ENCODE results near the gene LIPE. TPM values are rescaled to one million over a fixed set of nuclear protein-coding genes. Genes with fewer than 3 reads are reported as not detected.

Gene LIPE
- total RNA-seq, 1 donor from 2014 or later: 1.5 TPM

- no peak for DNase-seq (ENCODE audit: low read depth)
These were observed 38.2 kb downstream of the LIPE start for GRCh38 chr19:42388851-42389489.

DNA sequence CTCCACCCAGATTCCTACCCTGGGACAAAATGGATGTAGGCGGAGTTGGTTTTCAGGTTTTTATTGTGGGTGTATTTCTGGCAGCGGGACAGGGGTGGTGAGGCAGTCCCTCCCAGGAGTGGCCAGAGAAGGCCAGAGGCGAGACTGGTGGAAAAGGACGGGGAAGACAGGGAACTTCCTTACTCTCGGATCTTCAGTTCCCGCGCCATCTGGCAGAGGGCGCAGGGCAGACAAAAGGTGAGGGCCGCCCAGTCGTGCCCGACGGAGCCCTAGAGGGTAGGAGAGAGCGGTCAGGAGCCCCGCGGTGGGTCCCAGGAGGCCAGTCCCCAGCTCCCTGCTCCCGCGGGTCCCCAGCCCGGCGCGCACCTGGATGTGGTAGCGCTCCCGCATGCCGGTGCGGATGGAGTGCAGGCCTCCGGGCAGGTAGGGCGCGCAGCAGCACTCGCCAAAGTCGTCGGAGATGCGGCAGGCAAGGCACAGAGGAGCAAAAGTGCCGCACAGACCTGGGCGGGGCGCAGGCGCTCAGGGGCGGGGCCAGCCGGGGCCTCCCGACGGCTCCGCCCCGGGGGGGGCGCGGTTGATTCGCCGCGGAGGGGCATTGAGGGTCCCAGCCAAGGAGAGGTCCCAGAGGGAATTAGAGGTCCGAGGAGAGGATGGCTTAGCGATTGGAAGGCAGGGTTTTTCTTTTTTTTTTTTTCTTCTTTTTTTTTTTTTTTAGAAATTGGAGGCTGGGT, 40.0 kb downstream of the LIPE start:
- peak; percentile 59 for DNase-seq (ENCODE audit: low read depth)

- DNase-seq (ENCODE audit: low read depth): no peak
These were observed 47.0 kb downstream of the LIPE start for GRCh38 chr19:42380155-42380554.

- no peak for DNase-seq (ENCODE audit: low read depth)
These were observed 48.7 kb downstream of the LIPE start for GRCh38 chr19:42378225-42379215.

GRCh38 chr19:42376177-42376555, 51.0 kb downstream of the LIPE start:
- no peak for DNase-seq (ENCODE audit: low read depth)

DNA sequence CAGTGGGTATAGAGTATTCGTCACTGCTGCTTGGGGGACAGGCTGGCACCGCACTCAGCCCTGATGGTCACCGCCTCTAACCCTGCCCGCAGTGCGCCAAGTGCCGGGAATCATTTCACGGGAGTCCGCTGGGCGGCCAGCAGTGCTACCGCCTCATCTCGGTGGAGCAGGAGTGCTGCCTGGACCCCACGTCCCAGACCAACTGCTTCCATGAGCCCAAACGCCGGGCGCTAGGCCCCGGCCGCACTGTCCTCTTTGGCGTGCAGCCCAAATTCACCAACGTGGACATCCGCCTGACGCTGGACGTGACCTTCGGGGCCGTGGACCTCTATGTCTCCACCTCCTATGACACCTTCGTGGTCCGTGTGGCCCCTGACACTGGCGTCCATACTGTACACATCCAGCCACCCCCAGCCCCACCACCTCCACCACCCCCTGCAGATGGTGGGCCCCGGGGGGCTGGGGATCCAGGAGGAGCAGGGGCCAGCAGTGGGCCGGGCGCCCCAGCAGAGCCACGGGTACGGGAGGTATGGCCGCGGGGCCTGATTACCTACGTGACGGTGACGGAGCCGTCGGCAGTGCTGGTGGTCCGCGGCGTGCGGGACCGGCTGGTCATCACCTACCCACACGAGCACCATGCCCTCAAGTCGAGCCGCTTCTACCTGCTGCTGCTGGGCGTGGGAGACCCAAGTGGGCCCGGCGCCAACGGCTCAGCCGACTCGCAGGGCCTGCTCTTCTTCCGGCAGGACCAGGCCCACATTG, 51.6 kb downstream of the LIPE start:
- DNase-seq (ENCODE audit: low read depth): no peak

- DNase-seq (ENCODE audit: low read depth): no peak
These were observed 52.3 kb downstream of the LIPE start for GRCh38 chr19:42374826-42375376.

- no peak for DNase-seq (ENCODE audit: low read depth)
These were observed 56.5 kb downstream of the LIPE start for GRCh38 chr19:42370626-42371175.

DNA sequence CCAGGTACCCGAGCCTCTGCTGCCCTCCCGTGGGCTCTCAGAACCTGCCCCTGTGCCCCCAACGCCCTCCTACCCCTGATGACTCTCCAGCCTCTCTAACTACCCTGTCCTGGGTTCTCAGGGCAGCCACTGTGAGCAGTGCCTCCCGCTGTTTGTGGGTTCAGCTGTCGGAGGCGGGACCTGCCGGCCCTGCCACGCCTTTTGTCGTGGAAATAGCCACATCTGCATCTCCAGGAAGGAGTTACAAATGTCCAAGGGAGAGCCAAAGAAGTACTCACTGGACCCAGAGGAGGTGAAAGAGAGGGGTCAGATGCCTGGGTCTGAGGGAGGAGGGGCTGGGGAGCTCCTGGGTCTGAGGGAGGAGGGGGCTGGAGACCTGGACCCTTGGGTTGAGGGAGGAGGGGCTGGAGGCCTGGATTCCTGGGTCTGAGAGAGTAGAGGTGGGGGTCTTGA, 57.1 kb downstream of the LIPE start:
- DNase-seq (ENCODE audit: low read depth): peak; percentile 74

DNA sequence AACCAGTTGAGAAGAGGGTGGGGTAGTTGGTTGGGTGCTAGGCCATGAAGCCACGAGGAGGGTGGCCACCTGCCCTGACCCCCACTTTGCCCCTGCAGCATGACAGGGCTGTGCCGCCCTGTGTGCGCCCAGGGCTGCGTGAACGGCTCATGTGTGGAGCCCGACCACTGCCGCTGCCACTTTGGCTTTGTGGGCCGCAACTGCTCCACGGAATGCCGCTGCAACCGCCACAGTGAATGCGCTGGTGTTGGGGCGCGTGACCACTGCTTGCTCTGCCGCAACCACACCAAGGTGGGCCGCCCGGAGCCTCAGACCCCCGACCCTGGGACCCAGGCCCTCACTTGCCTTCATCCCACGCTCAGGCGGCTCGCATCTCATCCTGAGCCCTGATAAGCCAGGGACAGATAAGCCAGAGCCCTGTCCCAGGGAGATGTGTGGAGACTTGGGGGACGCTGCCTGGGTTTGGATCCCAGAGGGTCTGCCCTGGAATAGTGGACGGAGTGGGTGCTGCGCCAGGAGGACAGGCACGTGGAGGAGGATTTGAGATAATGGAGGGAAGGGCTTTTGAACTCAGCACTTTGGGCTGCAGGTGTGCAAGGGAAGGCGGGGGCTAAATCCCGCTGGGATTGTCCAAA, 57.6 kb downstream of the LIPE start:
- no peak for DNase-seq (ENCODE audit: low read depth)

DNA sequence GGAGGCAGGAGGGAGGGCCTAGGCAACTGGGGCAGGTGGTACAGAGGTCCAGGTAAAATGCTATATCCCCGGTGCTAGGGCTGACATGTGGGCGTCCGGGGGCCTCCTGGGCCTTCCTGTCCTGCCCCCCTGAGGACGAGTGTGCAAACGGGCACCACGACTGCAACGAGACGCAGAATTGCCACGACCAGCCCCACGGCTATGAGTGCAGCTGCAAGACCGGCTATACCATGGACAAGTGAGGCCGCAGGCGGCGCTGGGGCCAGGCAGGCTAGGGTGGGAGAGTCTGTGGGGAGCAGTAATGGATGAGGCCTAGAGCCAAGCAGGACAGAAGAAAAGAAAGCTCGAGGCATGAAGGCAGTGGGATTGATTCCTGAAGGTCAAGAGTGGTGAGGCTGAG, 58.4 kb downstream of the LIPE start:
- DNase-seq (ENCODE audit: low read depth): no peak

DNA sequence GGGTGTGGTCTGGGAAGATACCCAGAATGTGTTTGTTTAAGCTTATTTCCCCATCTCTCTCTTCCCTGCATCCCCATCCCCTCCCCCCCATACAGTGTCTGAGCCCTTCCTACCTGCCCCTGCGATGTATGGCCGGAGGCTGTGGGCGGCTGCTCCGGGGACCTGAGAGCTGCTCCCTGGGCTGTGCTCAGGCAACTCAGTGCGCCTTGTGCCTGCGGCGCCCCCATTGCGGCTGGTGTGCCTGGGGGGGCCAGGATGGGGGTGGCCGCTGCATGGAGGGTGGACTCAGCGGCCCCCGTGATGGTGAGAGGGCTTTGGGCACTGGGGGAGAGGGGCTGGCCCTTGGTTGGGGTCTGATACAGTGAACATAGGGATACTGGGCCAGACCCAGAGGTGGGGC, 58.8 kb downstream of the LIPE start:
- no peak for DNase-seq (ENCODE audit: low read depth)

- no peak for DNase-seq (ENCODE audit: low read depth)
These were observed 59.3 kb downstream of the LIPE start for GRCh38 chr19:42367929-42368328.

DNA sequence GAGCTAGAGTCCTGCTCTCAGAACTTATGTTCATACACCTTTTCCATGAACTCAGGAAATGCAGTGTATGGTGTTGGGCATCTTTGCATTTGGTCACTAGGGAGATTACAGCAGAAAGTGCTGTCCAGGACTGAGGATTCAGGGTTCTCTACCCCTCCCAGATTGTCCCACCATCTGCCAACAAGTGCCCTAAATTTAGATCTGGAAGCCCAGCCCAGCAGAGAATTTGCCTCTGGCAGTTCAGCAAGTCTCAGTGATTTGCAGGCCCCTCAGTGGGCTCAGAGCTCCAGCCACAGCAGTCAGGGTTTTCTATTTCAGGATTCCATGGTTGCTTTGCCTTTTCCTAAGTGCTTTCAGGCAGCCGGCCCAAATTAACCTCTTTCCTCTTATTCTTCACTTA, 60.5 kb downstream of the LIPE start:
- peak; percentile 74 for DNase-seq (ENCODE audit: low read depth)

- DNase-seq (ENCODE audit: low read depth): peak; percentile 37
These were observed 63.4 kb downstream of the LIPE start for GRCh38 chr19:42363614-42364346.

GRCh38 chr19:42362891-42363440, 64.2 kb downstream of the LIPE start:
- DNase-seq (ENCODE audit: low read depth): no peak

- no peak for DNase-seq (ENCODE audit: low read depth)
These were observed 64.8 kb downstream of the LIPE start for GRCh38 chr19:42362342-42362741.

DNA sequence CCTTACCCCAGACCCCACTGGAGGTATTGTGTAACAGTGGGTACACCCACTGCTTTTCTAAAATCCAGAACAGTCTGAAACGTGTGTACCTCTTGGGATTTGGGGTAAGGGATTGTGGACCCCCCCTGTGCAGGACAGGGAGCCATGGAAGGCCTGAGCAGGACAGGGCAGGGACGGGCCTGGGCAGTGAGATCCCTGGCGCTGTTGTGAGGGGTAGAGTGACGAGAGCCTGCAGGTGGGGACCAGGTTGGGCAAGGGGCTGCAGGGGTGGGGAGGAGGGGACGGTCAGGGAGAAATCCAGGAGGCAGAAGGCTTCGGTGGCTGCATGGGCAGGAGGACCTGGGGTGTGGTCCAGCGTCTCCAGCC, 65.7 kb downstream of the LIPE start:
- no peak for DNase-seq (ENCODE audit: low read depth)

Measured in myocyte (in vitro differentiated cells).